Measurements from ENCODE around the gene C14orf119. TPM values are rescaled to one million over a fixed set of nuclear protein-coding genes. Genes with fewer than 3 reads are reported as not detected.

Gene C14orf119
- polyA plus RNA-seq, 3 donors from 2014 or later, result 85.2 to 184 (median 135) TPM

DNA sequence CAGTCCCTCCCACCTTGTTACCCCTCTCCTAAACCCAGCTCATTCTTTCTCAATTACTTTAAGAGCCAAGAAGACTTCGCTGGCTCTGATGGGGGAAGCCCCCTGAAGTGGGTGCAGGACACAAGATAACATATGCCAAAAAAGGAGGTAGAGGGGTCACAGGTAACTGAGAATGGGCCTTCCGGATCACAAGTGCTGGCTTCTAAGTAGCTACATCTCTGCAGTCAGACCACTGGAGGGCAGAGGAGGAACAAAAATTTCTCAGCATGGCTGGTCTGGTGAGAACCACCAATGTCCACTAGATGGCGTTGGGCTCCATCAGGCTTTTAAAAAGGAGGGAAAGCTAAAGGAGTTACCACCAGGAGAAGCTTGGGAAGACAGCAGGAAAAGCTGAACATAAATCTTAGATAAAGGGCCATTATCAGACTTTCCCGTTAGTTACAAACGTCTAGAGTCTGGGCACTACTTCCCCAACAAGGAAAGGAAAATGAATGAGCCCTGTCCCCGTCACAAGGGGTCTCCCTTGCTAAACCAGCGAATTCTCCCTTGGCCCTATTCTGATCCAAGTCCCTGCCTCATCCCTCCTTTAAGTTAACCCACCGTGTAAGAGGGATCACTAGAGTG, 26.4 kb upstream of the C14orf119 start:
- Mint-ChIP-seq H3K9me3 (no peaks in the 10 kb centered on the region), H3K4me3 (peak overlapping the region; percentile 54 to 72 (median 66)), H3K27ac (peak overlapping the region; percentile 23 to 84 (median 78)), H3K27me3 (ENCODE audit: low read depth in 3 of 3) (peaks cover 0 to 10% (median 5%) of the 10 kb centered on the region in 3 donors), H3K4me1 (peaks cover 33 to 35% of the 10 kb centered on the region in 2 donors), H3K36me3 (peaks cover 8 to 13% (median 10%) of the 10 kb centered on the region in 3 donors)
- DNase-seq, result peak; percentile 70 to 74 (median 74)

DNA sequence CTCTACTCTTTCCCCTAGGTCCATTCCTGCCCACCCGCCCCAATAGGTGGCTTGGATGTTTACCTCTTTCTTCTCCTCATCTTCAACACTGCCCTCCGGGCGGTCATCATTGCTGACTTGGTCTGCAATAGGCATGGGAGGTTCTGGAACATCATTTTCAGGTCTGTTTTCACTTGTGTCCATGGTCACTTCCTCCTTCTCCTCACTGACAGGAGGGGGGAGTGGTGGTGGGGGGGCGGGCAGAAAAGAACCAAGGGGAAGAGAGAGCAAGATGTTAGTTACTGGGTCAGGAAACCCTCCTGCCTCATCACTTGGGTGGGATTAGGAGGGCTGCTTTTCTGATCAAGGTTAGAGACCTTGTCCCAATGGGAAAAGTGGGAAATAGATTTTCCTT, 25.9 kb upstream of the C14orf119 start:
- peaks cover 8 to 12% (median 10%) of the 10 kb centered on the region in 3 donors for H3K36me3 Mint-ChIP-seq
- H3K9me3 Mint-ChIP-seq, result no peaks in the 10 kb centered on the region
- peaks cover 33 to 35% of the 10 kb centered on the region in 2 donors for H3K4me1 Mint-ChIP-seq
- peaks cover 0 to 10% (median 5%) of the 10 kb centered on the region in 3 donors for H3K27me3 Mint-ChIP-seq (ENCODE audit: low read depth in 3 of 3)
- H3K27ac Mint-ChIP-seq, result peak overlapping the region in 3 of 6 donors; percentile 22 to 78 (median 76)
- no peak for DNase-seq
- H3K4me3 Mint-ChIP-seq, result no peak overlapping the region

DNA sequence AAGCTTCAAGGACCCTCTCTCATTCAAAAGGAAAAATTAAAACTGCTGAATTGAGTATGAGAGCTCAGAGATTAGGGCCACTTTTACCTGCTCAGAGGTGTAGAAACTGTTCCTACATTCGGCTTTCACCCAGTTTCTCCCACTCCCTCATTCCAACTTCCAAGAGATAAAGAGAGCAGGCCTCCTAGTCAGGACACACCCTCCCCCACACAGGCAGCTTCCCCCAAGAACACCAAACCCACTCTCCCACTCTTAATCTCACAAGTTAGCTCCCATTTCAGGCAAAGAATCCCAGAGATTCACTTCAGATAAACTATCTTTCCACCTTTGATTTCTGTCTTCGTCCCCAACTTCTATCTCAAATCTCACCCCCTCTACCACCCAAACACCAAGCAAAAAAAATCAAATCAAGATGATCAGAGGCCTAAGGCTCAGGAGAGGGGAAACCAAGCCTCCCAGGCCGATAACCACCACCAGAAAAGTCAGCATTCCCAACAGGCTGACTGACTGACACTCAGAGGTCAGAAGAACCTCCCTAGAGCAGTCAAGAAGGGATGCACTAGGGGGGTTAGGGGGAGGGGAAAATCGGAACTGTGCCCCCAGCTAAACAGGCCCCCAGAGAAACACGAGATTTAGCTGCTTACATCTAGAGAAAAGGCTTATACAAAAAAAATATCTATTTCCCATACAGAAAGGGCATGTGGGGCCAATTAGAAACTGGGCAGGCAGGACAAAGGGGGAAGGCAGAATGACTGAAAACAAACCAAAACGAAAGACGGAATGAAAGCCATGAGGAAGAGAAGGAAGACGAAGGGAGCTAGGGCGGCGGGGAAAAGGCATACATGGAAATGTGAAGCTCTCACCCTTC, 24.8 kb upstream of the C14orf119 start:
- DNase-seq, result no peak
- no peaks in the 10 kb centered on the region for H3K9me3 Mint-ChIP-seq
- H3K4me3 Mint-ChIP-seq, result peak overlapping the region; percentile 90 to 97 (median 91)
- peak overlapping the region; percentile 84 to 94 (median 90) for H3K27ac Mint-ChIP-seq
- H3K27me3 Mint-ChIP-seq (ENCODE audit: low read depth in 3 of 3), result peaks cover 0 to 10% (median 4%) of the 10 kb centered on the region in 3 donors
- peaks cover 33 to 35% of the 10 kb centered on the region in 2 donors for H3K4me1 Mint-ChIP-seq
- H3K36me3 Mint-ChIP-seq, result peaks cover 11 to 14% (median 14%) of the 10 kb centered on the region in 3 donors

DNA sequence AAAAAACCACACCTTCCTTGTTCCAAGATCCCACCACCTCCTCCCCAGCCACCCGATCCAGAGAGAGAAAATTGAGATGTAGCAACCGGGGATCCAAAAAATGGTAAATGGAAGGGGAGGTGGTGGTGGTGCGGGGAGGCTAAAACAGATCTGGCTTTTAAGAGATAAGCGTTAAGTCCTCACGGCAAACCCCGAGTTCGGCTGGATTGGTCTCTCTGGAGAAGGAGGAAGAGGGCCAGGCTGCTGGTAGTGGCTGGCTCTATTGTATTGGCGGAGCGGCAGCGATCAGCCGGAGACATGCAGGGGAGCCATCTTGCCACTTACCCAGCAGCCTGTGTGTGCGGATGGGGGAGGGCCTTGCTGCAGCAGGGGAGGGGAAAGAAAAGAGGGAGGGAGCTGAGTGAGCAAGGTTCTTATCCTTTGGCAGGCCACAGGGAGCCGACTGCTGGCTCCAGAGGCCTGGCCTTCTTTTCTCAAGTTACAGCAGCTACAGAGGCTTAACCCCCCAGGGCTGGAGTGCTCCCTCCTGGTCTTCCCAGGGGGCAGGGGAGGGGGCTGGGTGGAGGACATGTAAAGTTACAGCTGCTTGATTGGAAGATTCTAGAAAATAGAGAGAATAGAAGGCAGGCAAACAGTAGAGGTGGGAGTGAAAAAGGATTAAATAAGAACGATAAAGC, 23.9 kb upstream of the C14orf119 start:
- Mint-ChIP-seq H3K27me3 (ENCODE audit: low read depth in 3 of 3) (peaks cover 0 to 10% (median 0%) of the 10 kb centered on the region in 3 donors), H3K36me3 (peaks cover 7 to 9% (median 8%) of the 10 kb centered on the region in 3 donors)

DNA sequence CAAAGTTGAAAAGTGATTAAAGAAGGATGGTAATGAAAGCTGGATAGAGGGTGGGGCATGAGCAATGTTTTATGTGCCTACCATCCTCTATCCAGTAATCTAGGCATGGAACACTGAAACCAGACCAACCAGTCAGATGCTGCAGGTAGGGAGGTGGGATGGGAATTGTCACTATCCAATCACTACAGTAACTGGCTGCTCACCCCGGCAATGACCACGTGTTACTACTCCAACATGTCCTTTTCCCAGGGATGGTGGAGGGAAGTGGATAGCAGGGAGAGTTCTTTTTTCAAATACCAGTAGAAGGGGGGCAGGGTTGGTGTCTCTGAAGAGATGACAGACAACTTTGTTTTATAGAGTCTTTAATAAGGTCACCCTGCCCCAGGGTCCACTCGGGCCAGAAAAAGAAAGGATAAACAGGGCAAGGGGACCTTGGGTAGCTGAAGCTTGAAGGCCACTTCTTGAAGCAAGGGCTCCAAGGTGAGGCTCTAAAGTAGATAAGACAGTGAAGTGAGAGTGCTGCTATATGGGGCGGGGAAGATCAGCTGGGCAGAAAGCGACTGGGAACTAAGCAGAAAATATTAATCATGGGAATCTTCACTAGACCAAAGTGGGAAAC, 23.3 kb upstream of the C14orf119 start:
- no peak for DNase-seq
- Mint-ChIP-seq H3K4me1 (peaks cover 33 to 35% of the 10 kb centered on the region in 2 donors), H3K36me3 (peaks cover 7 to 12% (median 9%) of the 10 kb centered on the region in 3 donors), H3K27ac (peak overlapping the region; percentile 84 to 94 (median 90)), H3K9me3 (no peaks in the 10 kb centered on the region), H3K4me3 (peak overlapping the region; percentile 90 to 97 (median 91)), H3K27me3 (ENCODE audit: low read depth in 3 of 3) (peaks cover 0 to 9% (median 0%) of the 10 kb centered on the region in 3 donors)

More for the DNA sequence above, 23.9 kb upstream of the C14orf119 start:
- Mint-ChIP-seq H3K9me3 (no peaks in the 10 kb centered on the region), H3K4me1 (peaks cover 33 to 35% of the 10 kb centered on the region in 2 donors), H3K27ac (peak overlapping the region; percentile 84 to 94 (median 90)), H3K4me3 (peak overlapping the region; percentile 90 to 97 (median 91))
- peak; percentile 56 to 66 (median 59) for DNase-seq

DNA sequence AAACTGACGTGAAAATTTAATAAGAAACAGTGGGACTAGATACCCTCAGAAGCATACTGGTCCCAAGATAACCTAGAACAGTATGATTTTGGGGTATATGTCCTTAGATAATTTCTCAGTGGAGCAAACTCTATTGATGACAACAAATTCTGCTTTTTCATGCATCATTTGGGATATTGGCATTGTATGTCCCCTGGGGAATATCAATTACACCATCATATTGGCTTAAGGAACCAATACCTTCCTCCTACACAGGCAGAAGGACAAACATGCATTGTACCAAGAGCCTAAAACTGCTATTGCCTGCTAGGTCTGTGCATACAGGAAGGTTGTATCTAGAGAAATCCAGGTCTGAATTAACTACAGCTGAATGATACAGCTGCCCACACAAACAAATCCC, 20.4 kb upstream of the C14orf119 start:
- Mint-ChIP-seq H3K4me3 (no peak overlapping the region), H3K4me1 (peaks cover 22 to 28% of the 10 kb centered on the region in 2 donors), H3K27me3 (ENCODE audit: low read depth in 3 of 3) (peaks cover 0 to 6% (median 0%) of the 10 kb centered on the region in 3 donors), H3K36me3 (peaks cover 21 to 31% (median 24%) of the 10 kb centered on the region in 3 donors), H3K9me3 (no peaks in the 10 kb centered on the region), H3K27ac (no peak overlapping the region)
- no peak for DNase-seq

DNA sequence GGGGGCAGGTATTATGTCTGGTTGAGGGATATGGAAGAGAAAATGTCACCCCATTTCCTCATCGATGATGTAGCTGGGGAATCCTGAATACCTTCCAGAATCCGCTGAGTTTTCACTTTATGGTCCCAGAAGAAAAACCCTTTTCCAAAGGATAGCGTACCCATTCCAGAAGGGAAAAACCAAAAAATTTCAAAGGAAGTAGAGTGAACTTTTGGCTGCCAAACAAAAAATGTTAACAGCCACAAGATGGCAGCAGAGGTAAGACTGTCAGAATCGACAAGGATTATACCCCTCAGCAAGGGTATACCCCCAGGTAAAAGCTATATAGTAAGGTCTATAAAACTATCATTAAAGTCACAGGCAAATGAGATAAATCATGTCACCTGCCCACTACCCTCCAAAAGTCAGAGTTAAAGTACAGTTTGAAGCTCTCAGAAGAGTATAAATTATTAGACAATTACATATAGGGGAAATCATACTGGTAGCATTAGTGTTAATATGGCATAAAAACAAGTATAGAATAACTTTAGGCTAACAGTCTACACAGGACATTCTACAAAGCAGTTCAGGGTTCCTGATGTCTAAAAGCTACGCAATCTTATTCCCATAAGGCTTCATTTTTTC, 18.4 kb upstream of the C14orf119 start:
- H3K36me3 Mint-ChIP-seq, result peaks cover 34 to 49% (median 37%) of the 10 kb centered on the region in 3 donors
- peak in 1 of 3 donors; percentile 33 for DNase-seq
- H3K27me3 Mint-ChIP-seq (ENCODE audit: low read depth in 3 of 3), result peaks cover 0 to 2% (median 0%) of the 10 kb centered on the region in 3 donors
- no peak overlapping the region for H3K4me3 Mint-ChIP-seq
- H3K9me3 Mint-ChIP-seq, result no peaks in the 10 kb centered on the region
- H3K4me1 Mint-ChIP-seq, result peaks cover 5 to 9% of the 10 kb centered on the region in 2 donors
- no peak overlapping the region for H3K27ac Mint-ChIP-seq

DNA sequence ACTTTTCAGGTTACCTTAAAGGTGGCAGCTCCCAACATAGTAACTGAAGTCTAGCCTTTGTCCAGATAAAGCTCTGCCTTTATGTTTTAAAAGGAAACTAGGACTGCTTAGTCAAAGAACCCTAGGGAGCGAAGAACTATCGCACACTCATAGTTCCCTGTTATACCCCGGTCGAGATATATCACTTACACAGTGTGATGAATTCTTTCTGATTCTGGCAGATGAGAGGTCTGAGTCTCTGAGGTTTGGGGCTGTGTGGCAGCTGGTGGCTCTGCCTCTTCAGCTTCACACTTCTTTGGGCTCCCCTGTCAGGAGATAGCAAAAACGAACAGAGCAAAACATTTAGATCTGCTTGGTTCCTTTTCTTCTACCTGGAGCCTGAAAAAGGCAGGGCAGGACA, 17.3 kb upstream of the C14orf119 start:
- H3K27me3 Mint-ChIP-seq (ENCODE audit: low read depth in 3 of 3), result peaks cover 0 to 2% (median 0%) of the 10 kb centered on the region in 3 donors
- H3K36me3 Mint-ChIP-seq, result peaks cover 33 to 49% (median 34%) of the 10 kb centered on the region in 3 donors
- H3K27ac Mint-ChIP-seq, result no peak overlapping the region
- DNase-seq, result no peak
- peaks cover 2 to 4% of the 10 kb centered on the region in 2 donors for H3K4me1 Mint-ChIP-seq
- H3K9me3 Mint-ChIP-seq, result no peaks in the 10 kb centered on the region
- no peak overlapping the region for H3K4me3 Mint-ChIP-seq

DNA sequence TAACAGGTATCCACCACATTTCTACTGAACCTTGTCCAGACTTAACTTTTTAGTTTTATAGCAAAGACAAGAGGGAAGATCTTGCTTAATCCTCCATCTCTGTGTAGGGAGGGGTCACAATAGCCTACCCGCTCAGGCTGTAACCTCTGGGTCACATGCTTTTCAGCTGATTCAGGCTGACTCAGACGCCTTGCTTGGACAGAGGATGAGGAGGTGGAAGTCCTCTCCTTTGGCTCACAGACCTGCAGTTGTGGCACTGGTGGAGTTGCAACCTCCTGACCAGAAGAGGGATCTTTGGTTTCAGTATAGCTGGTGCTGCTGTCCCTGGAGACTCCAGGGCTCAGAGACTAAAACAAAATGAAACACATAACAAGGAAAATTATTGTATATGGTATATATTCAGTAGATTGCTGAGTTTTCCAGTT, 16.6 kb upstream of the C14orf119 start:
- no peaks in the 10 kb centered on the region for H3K9me3 Mint-ChIP-seq
- DNase-seq, result no peak
- peaks cover 33 to 49% (median 34%) of the 10 kb centered on the region in 3 donors for H3K36me3 Mint-ChIP-seq
- H3K4me3 Mint-ChIP-seq, result no peak overlapping the region
- no peak overlapping the region for H3K27ac Mint-ChIP-seq
- peaks cover 2 to 4% of the 10 kb centered on the region in 2 donors for H3K4me1 Mint-ChIP-seq
- peaks cover 0 to 2% (median 0%) of the 10 kb centered on the region in 3 donors for H3K27me3 Mint-ChIP-seq (ENCODE audit: low read depth in 3 of 3)

DNA sequence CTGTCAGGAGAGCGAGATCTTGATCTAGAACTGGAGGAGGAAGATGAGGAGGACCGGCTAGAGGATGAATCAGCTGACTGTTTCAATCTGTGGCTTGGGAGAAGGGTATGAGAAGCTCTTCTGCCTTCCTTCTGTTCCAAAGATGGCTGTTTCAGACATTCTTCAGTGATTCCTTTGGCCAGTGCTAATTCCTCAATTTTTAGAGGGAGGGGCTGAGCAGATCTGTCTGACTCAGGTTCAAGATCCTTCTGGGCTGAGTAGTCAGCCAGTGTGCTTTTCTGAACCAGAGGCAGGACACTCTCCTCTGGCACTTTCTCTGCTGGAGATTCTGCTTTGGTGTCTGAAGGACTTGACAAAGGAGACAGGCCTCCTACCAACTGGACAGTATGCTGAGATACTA, 15.6 kb upstream of the C14orf119 start:
- H3K27ac Mint-ChIP-seq, result peak overlapping the region in 2 of 6 donors; percentile 40 to 83
- H3K4me3 Mint-ChIP-seq, result no peak overlapping the region
- H3K4me1 Mint-ChIP-seq, result peaks cover 2 to 8% of the 10 kb centered on the region in 2 donors

DNA sequence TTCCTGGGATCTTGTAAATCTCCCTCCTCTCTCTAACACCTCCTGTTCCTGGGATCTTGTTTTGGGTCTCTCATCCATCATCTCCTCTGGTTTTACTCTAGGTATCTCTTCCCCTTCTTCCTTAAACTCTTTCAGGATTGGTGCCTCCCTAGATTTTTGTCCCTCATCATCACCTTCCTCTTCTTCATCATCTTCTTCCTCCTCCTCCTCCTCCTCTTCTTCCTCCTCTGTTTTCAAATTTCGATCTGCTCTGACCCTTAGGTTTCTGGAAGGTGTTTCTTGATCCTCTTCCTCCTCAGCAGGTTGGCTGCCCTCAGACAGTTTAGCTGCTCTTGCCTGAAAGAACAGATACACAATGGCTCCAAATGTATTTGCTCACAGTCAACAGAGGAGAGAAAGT, 14.8 kb upstream of the C14orf119 start:
- H3K4me3 Mint-ChIP-seq, result no peak overlapping the region
- DNase-seq, result no peak
- H3K4me1 Mint-ChIP-seq, result peaks cover 2 to 14% of the 10 kb centered on the region in 2 donors
- peaks cover 0 to 2% (median 0%) of the 10 kb centered on the region in 3 donors for H3K27me3 Mint-ChIP-seq (ENCODE audit: low read depth in 3 of 3)
- H3K36me3 Mint-ChIP-seq, result peaks cover 33 to 56% (median 37%) of the 10 kb centered on the region in 3 donors
- H3K27ac Mint-ChIP-seq, result peak overlapping the region in 1 of 6 donors; percentile 25
- no peaks in the 10 kb centered on the region for H3K9me3 Mint-ChIP-seq

More for the DNA sequence above, 15.6 kb upstream of the C14orf119 start:
- H3K27me3 Mint-ChIP-seq (ENCODE audit: low read depth in 3 of 3), result peaks cover 0 to 2% (median 0%) of the 10 kb centered on the region in 3 donors
- H3K9me3 Mint-ChIP-seq, result no peaks in the 10 kb centered on the region
- no peak for DNase-seq
- H3K36me3 Mint-ChIP-seq, result peaks cover 32 to 52% (median 37%) of the 10 kb centered on the region in 3 donors

DNA sequence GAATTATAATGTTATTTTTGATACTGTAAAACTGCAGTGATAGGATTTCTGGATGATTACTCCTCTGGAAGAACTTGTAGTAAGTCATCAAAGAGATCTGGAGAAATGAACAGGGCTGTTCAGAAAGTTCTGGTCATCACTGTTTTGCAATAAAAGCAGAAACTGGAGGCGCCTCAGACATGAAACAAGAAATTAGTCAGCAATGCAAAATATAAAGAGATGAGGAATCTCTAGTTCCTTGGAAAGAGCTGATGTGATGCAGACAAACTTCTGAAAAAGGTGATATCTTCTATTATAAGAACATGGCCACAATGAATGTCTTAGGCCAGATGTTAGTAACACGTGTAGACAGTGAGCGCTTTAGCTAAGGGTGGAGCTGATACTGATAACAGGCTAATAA, 9.8 kb upstream of the C14orf119 start:
- peaks cover 1 to 49% of the 10 kb centered on the region in 2 donors for H3K4me1 Mint-ChIP-seq
- no peak overlapping the region for H3K4me3 Mint-ChIP-seq
- H3K36me3 Mint-ChIP-seq, result peaks cover 29 to 50% (median 40%) of the 10 kb centered on the region in 3 donors
- no peaks in the 10 kb centered on the region for H3K27me3 Mint-ChIP-seq (ENCODE audit: low read depth in 3 of 3)
- no peak for DNase-seq
- peak overlapping the region in 1 of 6 donors; percentile 17 for H3K27ac Mint-ChIP-seq
- H3K9me3 Mint-ChIP-seq, result no peaks in the 10 kb centered on the region
